Neural progenitor cell (in vitro differentiated cells): Measurements from ENCODE around the gene IPO7. TPM values are rescaled to one million over a fixed set of nuclear protein-coding genes. Genes with fewer than 3 reads are reported as not detected.
A peak's percentile ranks its signal among the peaks of the same experiment; 100 is the strongest.
"Not testable (repeated sequence)": the region's sequence is repeated elsewhere in the genome, so short reads cannot be mapped to it uniquely, and the experiment has no call there.

Experiments
- DNase-seq: peaks from one replicate; pipeline ENCODE4 v3.0.0-alpha.2; 2016; ENCODE audit warnings: low spot score
- H2AFZ ChIP-seq: fragments of 200-600 bp; sonication (generic); replicated peaks from 2 replicates; pipeline ENCODE4 v1.6.1; 2016; ENCODE audit warnings: antibody characterized with exemption
- H3F3A ChIP-seq: fragments of 200-600 bp; sonication (generic); 2 replicates; pipeline ENCODE4 v1.6.1; 2016; ENCODE audit warnings: antibody characterized with exemption, low read depth
- H3K27ac ChIP-seq: fragments of 200-600 bp; sonication (generic); 2 replicates; pipeline ENCODE4 v1.5.1; 2016; ENCODE audit warnings: mild to moderate bottlenecking
- H3K27me3 ChIP-seq: fragments of 200-600 bp; sonication (generic); 2 replicates; pipeline ENCODE4 v1.6.1; 2016; ENCODE audit warnings: mild to moderate bottlenecking, moderate library complexity
- H3K36me3 ChIP-seq: fragments of 200-600 bp; sonication (generic); 2 replicates; pipeline ENCODE4 v1.5.1; 2016
- H3K4me1 ChIP-seq: fragments of 200-600 bp; sonication (generic); 2 replicates; pipeline ENCODE4 v1.6.1; 2016; ENCODE audit warnings: mixed run types
- H3K4me2 ChIP-seq: fragments of 200-600 bp; sonication (generic); 2 replicates; pipeline ENCODE4 v1.6.1; 2016
- H3K4me3 ChIP-seq: fragments of 200-600 bp; sonication (generic); 2 replicates; pipeline ENCODE4 v1.5.1; 2016
- H3K79me2 ChIP-seq: fragments of 200-600 bp; sonication (generic); 2 replicates; pipeline ENCODE4 v1.6.1; 2016; ENCODE audit warnings: low read depth
- H3K9ac ChIP-seq: fragments of 200-600 bp; sonication (generic); 2 replicates; pipeline ENCODE4 v1.6.1; 2016
- H3K9me3 ChIP-seq: fragments of 200-600 bp; sonication (generic); 2 replicates; pipeline ENCODE4 v1.5.1; 2016; ENCODE audit warnings: low read depth
- H4K20me1 ChIP-seq: fragments of 200-600 bp; sonication (generic); 2 replicates; pipeline ENCODE4 v1.6.1; 2016; ENCODE audit warnings: low read depth
- H3K27ac Mint-ChIP-seq: 3 replicates; pipeline ENCODE4 v1.8.0; 2021; ENCODE audit warnings: mixed read lengths
- H3K27me3 Mint-ChIP-seq: 2 replicates; pipeline ENCODE4 v1.8.0; 2022; ENCODE audit warnings: low read depth, mild to moderate bottlenecking, inconsistent platforms, moderate library complexity, mixed read lengths; ENCODE audit not compliant: insufficient read depth
- H3K36me3 Mint-ChIP-seq: 3 replicates; pipeline ENCODE4 v1.8.0; 2021; ENCODE audit warnings: mixed read lengths
- H3K4me1 Mint-ChIP-seq: 3 replicates; pipeline ENCODE4 v1.8.0; 2021; ENCODE audit warnings: mixed read lengths
- H3K4me3 Mint-ChIP-seq: 3 replicates; pipeline ENCODE4 v1.8.0; 2021; ENCODE audit warnings: mild to moderate bottlenecking, moderate library complexity, mixed read lengths
- H3K9me3 Mint-ChIP-seq: 3 replicates; pipeline ENCODE4 v1.8.0; 2020; ENCODE audit warnings: mixed read lengths
- EZH2 ChIP-seq: fragments of 200-600 bp; sonication (generic); IDR thresholded peaks from 2 replicates; pipeline ENCODE4 v1.6.1; 2017; ENCODE audit warnings: antibody characterized with exemption, mild to moderate bottlenecking, moderate library complexity
- EZH2phosphoT487 ChIP-seq: fragments of 200-600 bp; sonication (generic); IDR thresholded peaks from 2 replicates; pipeline ENCODE4 v1.6.1; 2017; ENCODE audit warnings: antibody characterized with exemption
- total RNA-seq: library from RNA; depleted of rRNA; stranded (reverse); fragments of >200 nt; gene quantifications from 2 replicates; pipeline ENCODE4 v1.2.3, GENCODE V29; 2015; ENCODE audit warnings: low replicate concordance
- TF ChIP-seq, protein P1 (sequence below): fragments of 200-600 bp; sonication (generic); IDR thresholded peaks from 2 replicates; pipeline ENCODE4 v1.5.1; 2017; ENCODE audit warnings: antibody characterized with exemption, mild to moderate bottlenecking

Gene IPO7
- total RNA-seq, 1 donor from 2014 or later, result 231 TPM

GRCh38 chr11:9347100-9347499, 37.4 kb upstream of the IPO7 start:
- Histone ChIP-seq H3K27me3 (no peaks in the 10 kb centered on the region), H3K4me1 (peaks cover 12% of the 10 kb centered on the region), H2AFZ (no peak overlapping the region), H3K27ac (no peak overlapping the region), H3K79me2 (no peaks in the 10 kb centered on the region), H3K9me3 (no peaks in the 10 kb centered on the region), H3K9ac (no peak overlapping the region), H3K4me2 (no peak overlapping the region), H3F3A (peaks cover 11% of the 10 kb centered on the region), H3K4me3 (no peak overlapping the region), H3K36me3 (no peaks in the 10 kb centered on the region), H4K20me1 (no peaks in the 10 kb centered on the region)
- H3K27me3 Mint-ChIP-seq, result peaks cover 11% of the 10 kb centered on the region
- TF ChIP-seq EZH2 (no peak), EZH2phosphoT487 (no peak)
- TF ChIP-seq, protein P1, sequence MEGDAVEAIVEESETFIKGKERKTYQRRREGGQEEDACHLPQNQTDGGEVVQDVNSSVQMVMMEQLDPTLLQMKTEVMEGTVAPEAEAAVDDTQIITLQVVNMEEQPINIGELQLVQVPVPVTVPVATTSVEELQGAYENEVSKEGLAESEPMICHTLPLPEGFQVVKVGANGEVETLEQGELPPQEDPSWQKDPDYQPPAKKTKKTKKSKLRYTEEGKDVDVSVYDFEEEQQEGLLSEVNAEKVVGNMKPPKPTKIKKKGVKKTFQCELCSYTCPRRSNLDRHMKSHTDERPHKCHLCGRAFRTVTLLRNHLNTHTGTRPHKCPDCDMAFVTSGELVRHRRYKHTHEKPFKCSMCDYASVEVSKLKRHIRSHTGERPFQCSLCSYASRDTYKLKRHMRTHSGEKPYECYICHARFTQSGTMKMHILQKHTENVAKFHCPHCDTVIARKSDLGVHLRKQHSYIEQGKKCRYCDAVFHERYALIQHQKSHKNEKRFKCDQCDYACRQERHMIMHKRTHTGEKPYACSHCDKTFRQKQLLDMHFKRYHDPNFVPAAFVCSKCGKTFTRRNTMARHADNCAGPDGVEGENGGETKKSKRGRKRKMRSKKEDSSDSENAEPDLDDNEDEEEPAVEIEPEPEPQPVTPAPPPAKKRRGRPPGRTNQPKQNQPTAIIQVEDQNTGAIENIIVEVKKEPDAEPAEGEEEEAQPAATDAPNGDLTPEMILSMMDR, result no peak
- H3K9me3 Mint-ChIP-seq, result no peaks in the 10 kb centered on the region
- no peaks in the 10 kb centered on the region for H3K36me3 Mint-ChIP-seq
- H3K4me3 Mint-ChIP-seq, result no peak overlapping the region
- no peak overlapping the region for H3K27ac Mint-ChIP-seq
- peaks cover 9% of the 10 kb centered on the region for H3K4me1 Mint-ChIP-seq
- DNase-seq, result no peak

GRCh38 chr11:9347779-9348178, 36.7 kb upstream of the IPO7 start:
- H3K36me3 ChIP-seq, H3K9ac ChIP-seq, H3K27ac Mint-ChIP-seq, H3K36me3 Mint-ChIP-seq, H3K4me2 ChIP-seq, H3K27ac ChIP-seq, H3K4me3 Mint-ChIP-seq, H3K4me3 ChIP-seq, H3K27me3 ChIP-seq, DNase-seq, H3K4me1 Mint-ChIP-seq, H3K9me3 Mint-ChIP-seq, H4K20me1 ChIP-seq, H3K9me3 ChIP-seq, H3K79me2 ChIP-seq: not testable (repeated sequence)
- peak overlapping the region; percentile 68 for H2AFZ ChIP-seq
- peaks cover 11% of the 10 kb centered on the region for H3F3A ChIP-seq
- peaks cover 11% of the 10 kb centered on the region for H3K27me3 Mint-ChIP-seq
- H3K4me1 ChIP-seq, result peaks cover 12% of the 10 kb centered on the region

- Histone ChIP-seq H3K4me3 (no peak overlapping the region), H3K79me2 (no peaks in the 10 kb centered on the region), H4K20me1 (no peaks in the 10 kb centered on the region), H2AFZ (no peak overlapping the region), H3K27me3 (no peaks in the 10 kb centered on the region), H3K9me3 (no peaks in the 10 kb centered on the region), H3K4me2 (no peak overlapping the region), H3K27ac (no peak overlapping the region), H3K36me3 (no peaks in the 10 kb centered on the region), H3K4me1 (peaks cover 4% of the 10 kb centered on the region), H3K9ac (no peak overlapping the region), H3F3A (peaks cover 3% of the 10 kb centered on the region)
- Mint-ChIP-seq H3K27ac (no peak overlapping the region), H3K27me3 (peaks cover 11% of the 10 kb centered on the region), H3K9me3 (no peaks in the 10 kb centered on the region), H3K4me3 (no peak overlapping the region), H3K4me1 (peaks cover 3% of the 10 kb centered on the region), H3K36me3 (no peaks in the 10 kb centered on the region)
- DNase-seq, result no peak
- TF ChIP-seq, protein P1, result no peak
- TF ChIP-seq EZH2 (no peak), EZH2phosphoT487 (no peak)
Observed at GRCh38 chr11:9351321-9351881, 33.1 kb upstream of the IPO7 start.

DNA sequence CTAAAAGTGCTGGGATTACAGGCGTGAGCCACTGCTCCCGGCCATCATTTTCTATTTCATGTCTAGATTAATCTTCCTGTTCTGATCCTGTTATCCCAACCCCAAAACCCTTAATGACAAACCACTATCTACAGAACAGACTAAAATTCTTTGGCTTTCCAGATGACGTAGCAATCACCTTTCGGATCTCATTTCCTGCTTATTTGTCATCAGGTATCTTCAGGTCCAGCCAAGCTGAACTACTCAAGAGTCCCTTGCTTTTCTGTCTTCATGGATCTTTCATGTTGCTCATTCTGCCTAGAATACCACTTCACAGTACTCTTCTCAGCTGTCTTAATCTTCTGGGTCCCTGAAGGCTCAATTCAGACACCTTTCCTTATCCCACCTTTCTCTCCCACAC, 27.4 kb upstream of the IPO7 start:
- Histone ChIP-seq H3K79me2 (no peaks in the 10 kb centered on the region), H3F3A (no peaks in the 10 kb centered on the region), H3K4me2 (no peak overlapping the region), H3K9ac (no peak overlapping the region), H3K4me1 (no peaks in the 10 kb centered on the region), H3K36me3 (no peaks in the 10 kb centered on the region), H4K20me1 (no peaks in the 10 kb centered on the region), H3K4me3 (no peak overlapping the region), H3K9me3 (no peaks in the 10 kb centered on the region), H3K27ac (no peak overlapping the region), H3K27me3 (no peaks in the 10 kb centered on the region), H2AFZ (no peak overlapping the region)
- DNase-seq, result no peak
- Mint-ChIP-seq H3K4me1 (peaks cover 5% of the 10 kb centered on the region), H3K27ac (no peak overlapping the region), H3K9me3 (no peaks in the 10 kb centered on the region), H3K27me3 (peaks cover 2% of the 10 kb centered on the region), H3K4me3 (no peak overlapping the region), H3K36me3 (no peaks in the 10 kb centered on the region)
- TF ChIP-seq EZH2, result no peak
- TF ChIP-seq EZH2phosphoT487, result no peak
- TF ChIP-seq, protein P1, result no peak

GRCh38 chr11:9360862-9361622, 23.4 kb upstream of the IPO7 start:
- DNase-seq, H3K27ac Mint-ChIP-seq: not testable (repeated sequence)

More at GRCh38 chr11:9360862-9361622, 23.4 kb upstream of the IPO7 start:
- H3K27ac ChIP-seq, H3K4me3 Mint-ChIP-seq, H3K79me2 ChIP-seq, H3K9me3 Mint-ChIP-seq, H3K9ac ChIP-seq, H3K36me3 Mint-ChIP-seq, H3K4me3 ChIP-seq, H3K27me3 ChIP-seq, H3K36me3 ChIP-seq, H4K20me1 ChIP-seq, H3K9me3 ChIP-seq, H3K4me1 ChIP-seq, H3K4me2 ChIP-seq, H2AFZ ChIP-seq, H3K27me3 Mint-ChIP-seq: not testable (repeated sequence)
- H3K4me1 Mint-ChIP-seq, result peaks cover 25% of the 10 kb centered on the region
- H3F3A ChIP-seq, result peaks cover 29% of the 10 kb centered on the region
